Activated CD4-positive, CD25-positive, alpha-beta regulatory T cell treated with anti-CD3 and anti-CD28 coated beads, Interleukin-2, amount 50 U/mL, for 16 hours (primary cell): ENCODE results near the gene CCDC57.
"Not testable (repeated sequence)": the region's sequence is repeated elsewhere in the genome, so short reads cannot be mapped to it uniquely, and the experiment has no call there.

Source experiments
- DNase-seq: peaks from one replicate; pipeline ENCODE4 v3.0.0-alpha.2; 2020; ENCODE audit warnings: low read depth, low spot score

Gene CCDC57

DNA sequence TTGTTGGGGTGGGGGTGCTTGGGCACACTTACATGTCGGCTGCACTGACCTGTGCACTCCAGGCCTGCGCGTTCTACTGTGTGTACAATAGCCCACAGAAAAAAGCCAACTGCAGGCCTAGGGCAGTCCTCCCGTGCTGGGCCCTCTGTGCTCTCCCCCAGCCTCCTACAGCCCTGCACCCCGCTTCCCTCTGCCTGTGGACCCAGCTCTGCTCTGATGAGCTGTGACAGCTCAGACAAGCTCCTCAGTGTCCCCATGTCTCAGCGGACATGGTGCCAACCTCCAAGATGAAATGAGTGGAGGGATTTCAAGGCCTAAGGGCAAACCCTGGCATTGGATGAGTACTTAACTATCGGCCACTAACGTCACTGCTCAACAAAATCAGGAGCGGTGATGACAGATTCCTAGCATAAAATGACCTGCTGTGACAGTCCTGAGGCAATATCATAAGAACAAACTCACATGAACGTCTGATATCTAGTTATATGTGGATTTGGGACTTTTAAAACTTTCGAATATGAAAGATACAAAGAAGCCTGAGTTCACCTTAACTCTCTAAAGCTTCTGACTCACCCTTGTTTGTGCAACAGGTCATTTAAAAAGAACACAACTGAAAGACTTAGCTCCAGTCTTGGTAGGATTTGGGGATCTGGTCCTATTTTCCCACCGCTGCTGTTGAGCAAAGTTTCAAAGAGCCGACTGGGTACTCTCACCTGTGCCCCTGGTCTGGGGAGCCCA lies 34.7 kb downstream of the CCDC57 start:
- DNase-seq, result no peak

DNA sequence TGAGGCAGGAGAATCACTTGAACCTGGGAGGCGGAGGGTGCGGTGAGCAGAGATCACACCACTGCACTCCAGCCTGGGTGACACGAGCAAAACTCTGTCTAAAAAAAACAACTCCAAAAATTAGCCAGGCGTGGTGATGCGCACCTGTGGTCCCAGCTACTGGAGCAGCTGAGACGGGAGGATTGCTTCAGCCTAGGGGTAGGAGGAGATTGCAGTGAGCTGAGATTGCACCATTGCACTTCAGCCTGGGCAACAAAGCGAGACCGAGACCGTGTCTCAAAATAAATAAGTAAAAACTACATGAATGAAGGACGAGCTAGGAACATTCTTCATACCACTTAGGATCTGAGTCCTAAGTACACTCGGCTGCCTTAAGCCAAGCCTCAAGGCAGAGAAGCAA lies 35.4 kb downstream of the CCDC57 start:
- no peak for DNase-seq

DNA sequence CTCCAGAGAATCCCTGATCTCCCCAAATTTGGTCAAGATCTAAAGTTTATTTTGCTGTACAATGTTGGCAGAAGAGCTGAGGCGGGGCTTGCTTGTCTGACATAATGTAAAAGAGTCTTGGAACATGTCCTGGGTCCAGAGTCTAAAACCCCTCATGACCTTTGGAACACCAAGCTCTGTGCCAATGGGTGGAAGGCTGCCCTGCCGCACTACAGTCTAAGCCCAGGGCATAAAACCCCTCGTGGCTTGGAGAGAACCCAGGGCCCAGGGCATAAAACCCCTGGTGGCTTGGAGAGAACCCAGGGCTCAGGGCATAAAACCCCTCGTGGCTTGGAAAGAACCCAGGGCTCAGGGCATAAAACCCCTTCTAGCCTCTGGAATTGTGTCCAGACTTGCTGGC lies 36.7 kb downstream of the CCDC57 start:
- no peak for DNase-seq

DNA sequence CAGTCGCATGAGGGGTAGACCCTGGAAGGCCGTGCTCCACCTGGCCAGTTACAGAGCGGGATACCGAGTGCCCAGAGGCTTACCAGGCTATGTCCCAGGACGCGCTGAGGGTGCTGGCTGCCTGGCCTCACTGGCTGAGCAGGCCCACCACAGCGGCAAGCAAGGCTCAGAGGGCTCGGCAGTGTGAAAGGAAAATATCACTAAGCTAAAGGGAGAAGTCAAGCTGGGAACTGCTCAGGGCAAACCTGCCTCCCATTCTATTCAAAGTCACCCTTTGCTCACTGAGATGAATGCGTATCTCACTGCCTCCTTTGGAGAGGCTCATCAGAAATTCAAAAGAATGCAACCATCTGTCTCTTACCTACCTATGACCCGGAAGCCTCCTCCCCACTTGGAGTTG lies 37.4 kb downstream of the CCDC57 start:
- no peak for DNase-seq

DNA sequence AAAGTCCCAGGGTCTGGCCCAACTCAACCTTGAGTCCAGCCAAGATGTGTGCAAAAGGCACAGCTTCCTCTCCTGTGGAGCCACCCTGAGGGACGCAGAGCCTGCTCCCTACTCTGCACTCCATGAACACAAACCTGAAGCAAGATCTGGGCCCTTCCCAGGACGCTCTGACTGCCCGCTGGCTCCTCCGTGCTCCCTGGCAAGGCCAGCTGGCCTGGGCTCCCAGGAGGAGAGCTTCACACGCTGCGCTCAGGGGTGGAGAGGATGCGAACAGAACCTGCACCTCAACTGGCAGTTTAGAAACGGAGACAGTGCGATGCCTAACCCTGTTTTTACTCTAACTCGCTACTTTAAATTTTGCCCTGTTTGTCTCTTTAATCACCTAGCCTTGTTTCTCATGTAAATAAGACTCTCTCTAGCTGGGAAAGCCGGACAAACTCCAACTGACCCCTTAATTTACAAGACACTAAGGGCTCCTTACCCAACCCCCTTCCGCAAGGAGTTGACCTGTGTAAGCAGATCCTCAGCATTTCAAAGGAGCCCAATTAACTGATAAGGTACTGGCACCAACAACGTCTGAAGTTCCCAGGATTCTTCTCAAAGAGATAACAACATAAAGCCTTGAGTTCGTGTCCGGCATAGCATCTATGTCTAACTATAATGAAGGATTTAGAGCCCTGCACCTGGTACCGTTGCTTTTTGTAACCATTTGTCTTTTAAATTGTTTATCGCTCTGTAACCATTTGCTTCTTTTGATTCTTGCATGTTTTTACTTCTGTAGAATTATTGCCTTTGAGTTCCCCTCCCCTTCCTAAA lies 38.4 kb downstream of the CCDC57 start:
- not testable (repeated sequence) for DNase-seq

DNA sequence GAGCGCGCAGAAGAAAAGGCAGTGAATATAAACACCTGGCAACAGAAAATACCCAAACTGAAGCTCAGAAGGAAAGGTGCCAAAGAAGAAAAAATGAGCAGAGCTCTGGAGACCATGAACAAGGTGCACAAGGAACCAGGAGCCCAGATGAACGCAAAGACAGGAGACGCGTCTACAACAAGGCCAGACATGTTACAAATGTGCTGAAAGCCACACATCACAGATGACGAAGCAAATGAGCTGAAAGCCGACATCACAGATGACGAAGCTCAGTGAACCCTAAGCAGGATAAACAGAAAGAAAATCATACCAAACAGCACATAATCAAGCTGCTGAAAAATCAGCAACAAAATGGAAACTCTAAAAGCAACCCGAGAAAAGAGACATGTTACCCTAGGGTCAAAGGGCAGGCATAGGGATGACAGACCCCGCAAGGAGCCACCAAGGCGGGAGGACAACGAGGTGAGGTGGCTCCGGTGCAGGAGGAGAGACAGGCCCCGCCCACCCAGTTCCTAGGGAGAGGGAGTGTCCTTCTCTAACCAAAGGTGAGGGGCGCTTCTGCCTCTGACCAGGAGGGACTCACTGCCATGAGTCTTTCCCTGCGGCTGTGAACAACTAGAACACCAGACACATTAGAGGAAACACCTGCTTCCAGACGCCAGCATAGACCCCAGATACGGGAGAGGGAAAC lies 39.1 kb downstream of the CCDC57 start:
- DNase-seq, result no peak

DNA sequence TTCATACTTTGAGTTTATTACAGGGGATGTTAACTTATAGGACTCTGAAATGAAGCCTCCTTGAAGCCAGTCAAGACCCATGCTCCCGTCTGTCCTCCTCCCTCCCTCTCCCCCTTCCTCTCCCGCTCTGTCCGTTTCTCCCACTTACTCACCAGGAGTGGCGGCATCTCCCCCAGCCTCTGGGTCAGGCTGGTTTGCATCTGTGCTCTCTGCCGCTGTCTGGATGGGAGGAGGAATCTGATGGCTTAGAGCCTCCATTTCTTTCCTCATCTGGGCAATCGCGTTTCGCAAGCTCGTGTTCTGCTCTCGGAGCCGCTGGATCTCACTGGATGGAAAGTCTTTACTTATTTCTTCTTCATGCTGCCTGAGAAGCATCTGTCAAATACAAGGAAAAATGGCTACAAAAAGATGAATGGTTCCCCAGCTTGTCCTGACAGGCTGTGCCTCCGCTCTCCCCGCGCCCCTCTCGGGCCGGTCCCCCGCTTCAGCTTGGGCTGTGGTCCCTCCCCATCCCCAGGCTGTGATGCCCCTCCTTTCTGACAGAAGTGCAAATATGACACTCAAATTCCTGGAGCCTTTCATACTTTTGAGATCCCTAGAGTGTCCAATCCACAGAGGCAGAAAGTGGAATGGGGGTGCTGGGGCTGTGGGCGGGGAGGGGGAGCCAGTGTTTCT lies 40.0 kb downstream of the CCDC57 start:
- DNase-seq, result no peak

DNA sequence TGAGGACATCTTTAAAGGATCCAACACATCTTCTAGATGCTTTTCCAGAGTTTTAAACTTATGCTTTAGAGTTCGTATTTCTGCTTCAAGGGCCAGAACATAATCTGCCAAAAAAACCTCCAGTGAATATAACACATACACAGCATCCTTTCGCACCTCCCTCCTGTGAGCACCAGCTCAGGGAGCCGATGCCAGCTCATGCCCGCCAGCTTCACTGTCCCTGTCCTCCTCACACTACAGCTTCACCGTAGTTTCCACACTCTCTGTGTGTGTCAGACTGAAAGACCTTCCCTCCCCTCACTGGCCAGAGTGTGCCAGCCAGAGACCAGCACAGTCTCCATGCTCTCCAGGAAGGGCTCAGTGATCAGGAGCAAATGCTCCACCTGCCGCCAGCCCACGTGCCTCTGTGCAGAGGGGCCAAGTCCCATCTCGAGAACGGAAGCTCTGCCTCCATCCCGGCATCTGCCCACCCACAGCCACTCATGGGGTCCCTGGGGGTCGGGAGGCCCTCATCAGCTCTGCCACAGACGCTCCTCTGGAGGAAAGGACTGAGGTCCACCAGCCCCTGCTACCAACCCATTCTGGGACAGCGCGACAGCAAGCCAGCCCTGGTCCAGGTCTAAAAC lies 40.8 kb downstream of the CCDC57 start:
- DNase-seq, result no peak

DNA sequence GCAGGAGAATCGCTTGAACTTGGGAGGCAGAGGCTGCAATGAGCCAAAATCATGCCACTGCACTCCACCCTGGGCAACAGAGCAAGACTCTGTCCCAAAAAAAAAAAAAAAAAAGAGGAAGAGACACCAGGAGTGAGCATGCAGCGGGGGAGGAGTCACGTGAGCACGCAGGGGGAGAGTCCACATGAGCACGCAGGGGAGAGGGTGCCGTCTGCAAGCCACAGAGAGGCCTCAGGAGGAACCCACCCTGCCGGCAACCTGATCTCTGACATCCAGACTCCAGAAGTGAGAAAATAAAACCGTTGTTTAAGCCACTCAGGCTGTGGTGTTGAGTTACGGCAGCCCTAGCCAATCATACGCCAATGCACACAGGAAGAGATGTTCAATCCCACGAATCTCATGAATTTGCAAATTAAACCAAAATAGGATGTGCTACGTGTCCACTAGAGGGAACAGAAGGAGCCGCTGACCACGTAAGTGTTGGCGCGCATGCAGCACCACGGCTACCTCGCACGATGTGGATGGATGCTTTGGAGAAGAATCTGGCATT lies 42.2 kb downstream of the CCDC57 start:
- DNase-seq, result no peak

DNA sequence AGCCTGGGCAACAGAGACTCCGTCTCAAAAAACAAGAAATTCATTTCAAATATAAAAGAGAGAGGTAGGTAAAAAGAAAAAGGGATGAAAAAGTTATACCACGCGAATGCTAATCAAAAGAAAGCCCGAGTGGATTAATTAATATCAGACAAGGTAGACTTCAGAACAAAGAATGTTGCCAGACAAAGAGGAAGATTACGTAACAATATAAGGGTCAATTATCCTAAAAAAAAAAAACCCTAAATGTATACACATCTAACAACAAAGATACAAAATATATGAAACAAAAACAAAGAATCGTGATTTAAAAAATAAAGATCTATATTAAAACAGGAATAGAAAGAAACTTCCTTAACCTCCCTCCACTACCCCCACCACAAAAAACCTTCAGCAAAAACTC lies 44.1 kb downstream of the CCDC57 start:
- DNase-seq, result no peak

DNA sequence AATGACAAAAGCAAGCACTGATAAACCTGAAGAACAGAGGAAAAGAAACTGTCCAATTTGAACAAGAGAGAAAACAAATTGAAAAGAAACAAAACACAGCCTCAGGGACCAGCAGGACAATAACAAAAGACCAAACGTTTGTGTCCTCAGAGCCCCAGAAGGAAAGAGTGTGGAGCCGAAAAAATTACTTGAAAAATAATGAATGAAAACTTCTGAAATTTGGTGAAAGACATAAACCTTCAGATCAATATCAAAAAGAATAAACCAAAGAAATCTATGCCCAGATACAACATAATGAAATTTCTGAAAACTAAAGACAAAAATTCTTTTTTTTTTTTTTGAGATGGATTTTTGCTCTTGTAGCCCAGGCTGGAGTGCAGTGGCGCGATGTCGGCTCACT lies 45.6 kb downstream of the CCDC57 start:
- no peak for DNase-seq

DNA sequence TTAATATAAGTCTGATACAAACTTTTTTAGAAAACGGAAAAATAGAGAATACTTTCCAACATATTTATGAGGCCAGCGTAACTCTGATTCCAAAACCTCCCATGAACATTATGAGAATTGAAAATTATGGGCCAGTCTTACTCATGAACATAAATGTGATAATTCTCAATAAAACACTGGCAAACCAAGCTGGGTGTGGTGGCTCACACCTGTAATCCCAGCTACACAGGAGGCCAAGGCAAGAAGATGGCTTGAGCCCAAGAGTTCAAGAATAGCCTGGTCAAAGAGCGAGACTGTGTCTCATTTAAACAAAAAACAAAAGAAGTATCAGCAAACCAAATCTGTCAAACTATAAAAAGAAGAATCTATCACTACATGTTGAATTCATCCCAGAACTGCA lies 47.8 kb downstream of the CCDC57 start:
- no peak for DNase-seq

DNA sequence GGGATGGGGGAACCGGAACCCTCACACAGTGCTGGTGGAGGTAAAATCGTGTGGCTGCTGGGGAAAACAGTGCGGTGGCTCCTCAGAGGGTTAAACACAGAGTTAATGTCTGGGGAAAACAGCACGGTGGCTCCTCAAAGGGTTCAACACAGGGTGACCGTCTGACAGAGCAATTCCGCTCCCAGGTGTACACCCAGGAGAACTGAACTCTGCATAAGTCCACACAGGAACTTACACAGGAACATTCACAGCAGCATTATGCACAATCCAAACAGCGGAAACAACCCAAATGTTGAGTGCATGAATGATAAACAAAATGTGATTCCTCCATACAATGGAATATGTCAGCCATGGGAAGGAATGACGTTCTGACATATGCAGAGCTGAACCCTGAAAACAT lies 51.4 kb downstream of the CCDC57 start:
- DNase-seq, result no peak

DNA sequence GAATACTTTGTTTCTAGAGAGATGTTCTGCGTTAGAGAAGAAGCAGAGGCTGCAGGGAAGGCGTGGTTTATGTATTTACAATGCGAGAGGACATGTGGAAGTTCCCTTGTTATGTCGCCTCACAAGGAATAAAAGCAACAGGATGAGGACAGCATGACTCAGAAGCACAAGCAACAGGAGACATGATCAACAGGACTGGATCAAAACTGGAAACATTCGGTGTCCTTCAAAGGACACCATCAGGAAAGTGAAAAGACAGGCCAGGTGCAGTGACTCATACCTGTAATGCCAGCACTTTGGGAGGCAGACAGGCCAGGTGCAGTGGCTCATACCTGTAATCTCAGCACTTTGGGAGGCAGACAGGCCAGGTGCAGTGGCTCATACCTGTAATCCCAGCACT lies 52.6 kb downstream of the CCDC57 start:
- DNase-seq, result no peak

DNA sequence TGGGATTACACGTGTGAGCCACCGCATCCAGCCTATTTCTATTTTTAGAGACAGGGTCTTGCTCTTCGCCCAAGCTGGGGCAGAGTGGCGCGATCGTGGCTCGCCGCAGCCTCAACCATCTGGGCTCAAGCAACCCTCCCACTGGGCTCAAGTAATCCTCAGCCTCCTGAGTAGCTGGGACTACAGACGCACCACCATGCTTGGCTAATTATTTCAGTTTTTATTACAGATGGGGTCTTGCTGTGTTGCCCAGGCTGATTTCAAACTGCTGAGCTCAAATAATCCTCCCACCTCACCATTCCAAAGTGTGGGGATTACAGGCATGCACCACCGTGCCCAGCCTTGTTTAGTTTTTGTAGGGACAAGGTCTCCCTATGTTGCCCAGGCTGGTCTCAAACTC lies 53.8 kb downstream of the CCDC57 start:
- no peak for DNase-seq

DNA sequence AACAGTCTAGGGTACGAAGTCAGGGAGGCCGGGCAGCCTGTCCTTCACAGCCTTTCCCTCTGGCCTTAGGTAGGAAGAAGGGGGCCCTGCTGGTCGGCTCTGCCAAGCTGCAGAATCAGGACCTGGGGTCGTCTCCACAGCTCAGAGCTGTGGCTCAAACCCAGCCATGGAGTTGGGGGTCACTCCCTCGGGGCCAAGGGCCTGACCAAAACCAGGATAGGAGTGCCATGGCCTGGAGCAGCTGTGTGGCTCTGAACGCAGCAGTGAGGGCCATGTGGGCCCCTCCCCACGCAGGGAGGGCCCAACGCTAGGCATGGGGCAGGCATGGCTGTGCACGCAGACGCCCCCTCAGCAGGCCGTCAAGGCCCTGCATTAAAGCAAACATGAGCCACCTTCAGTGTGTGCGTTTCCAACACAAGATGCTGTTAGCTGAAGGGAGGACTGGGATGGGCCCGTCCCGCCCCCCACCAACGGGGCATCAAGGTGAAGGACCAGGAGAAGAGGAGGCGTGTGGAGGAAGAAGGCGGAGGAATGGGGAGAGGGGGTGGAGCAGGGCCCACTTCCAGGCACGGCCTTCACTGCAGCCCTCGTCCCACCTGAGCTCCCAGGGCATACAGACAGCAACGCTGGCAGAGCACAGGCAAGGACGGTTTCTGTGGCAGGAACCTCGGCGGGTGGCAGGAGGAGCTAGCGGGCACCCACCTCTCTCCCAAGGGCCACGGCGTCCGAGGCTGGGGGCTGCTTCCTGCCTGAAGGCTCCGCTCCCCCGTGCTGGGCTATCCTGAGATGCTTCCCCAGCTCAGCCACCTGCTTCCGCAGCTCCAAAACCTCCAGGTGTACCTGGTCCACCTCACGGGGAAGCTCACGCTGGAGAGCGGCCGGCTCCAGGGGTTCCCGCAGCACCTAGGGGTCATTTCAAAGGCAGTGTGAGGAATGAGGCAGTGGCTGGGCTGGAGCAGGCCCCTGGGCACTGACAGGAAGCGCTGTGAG lies 55.3 kb downstream of the CCDC57 start:
- no peak for DNase-seq

DNA sequence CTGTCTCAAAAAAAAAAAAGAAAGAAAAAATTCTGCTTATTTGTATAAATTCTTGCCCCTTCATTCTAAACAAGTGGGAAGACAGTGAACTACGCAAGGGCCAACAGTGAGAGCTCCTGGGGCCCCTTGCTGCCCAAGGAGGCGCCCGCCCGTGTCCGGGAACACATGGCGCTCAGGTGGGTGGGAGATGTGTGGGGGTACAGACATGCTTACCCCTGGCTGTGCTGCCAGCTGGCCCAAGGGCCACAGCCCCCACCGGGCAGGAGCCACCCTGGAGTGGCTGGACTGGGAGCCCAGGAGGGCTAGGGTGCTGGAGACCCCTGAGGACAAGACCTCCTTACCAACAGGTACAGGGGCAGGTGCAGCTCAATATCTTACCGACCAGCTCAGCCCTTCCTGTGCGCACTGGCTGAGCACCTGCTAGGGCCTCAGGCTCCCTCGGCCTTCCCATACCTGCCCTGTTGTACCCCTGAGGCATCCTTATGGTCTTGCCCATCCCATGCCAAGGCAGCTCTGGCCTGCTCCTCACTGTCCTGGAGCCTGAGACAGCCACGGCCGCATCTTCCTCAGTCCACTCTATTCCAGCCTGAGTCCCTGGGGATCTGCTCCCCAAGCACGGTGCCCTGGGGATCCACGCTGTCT lies 56.2 kb downstream of the CCDC57 start:
- no peak for DNase-seq

DNA sequence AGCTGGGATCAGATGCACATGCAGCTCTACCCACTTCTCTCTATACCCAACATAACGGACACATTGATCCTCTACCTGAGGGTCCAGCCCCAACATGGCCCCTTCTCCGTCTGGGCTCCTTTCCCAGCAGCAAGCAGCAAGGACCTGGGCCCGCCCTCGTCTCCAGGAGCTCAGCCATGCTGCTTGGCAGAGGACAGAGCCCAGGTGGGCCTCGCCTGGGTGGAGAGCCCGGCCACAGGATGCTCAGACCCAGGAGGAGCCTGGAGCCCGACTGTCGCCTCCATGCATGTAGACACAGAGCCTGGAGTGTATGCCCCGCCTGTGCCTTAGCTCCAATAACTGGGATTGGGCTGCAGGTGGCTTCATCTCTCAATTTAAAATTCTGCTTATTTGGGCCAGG lies 57.0 kb downstream of the CCDC57 start:
- DNase-seq, result no peak

DNA sequence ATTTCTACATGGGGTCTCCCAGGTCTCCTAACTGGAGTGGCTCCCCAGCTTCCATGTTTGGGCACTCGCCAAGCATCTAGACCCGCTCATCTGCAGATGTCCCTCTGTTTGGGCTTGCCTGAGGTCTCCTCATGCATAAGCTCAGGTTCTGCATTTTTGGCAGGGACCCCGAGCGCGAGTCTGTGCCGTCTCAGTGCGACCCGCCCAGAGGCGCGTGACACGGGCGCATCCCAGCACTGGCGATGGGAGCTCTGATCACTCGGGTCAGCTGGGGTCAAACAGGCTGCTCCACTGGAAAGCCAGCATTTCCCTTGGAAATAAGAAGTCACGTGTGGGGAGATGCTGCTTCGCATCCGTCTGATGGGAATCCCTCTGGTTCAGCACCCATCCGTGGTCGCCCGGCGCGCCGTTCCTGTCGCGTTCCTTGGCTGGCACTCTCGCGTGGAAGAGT lies 57.7 kb downstream of the CCDC57 start:
- DNase-seq, result no peak
